C4-2B (cell line): Measurements from ENCODE around the gene NPFF.

ENCODE experiments used
- H3K27ac ChIP-seq: fragments of 450-650 bp; 2 replicates; pipeline ENCODE4 v1.5.1; 2017
- ZFX ChIP-seq: fragments of 450-650 bp; IDR thresholded peaks from 2 replicates; pipeline ENCODE4 v1.6.1; 2017
- TF ChIP-seq, protein P1 (sequence below): fragments of 450-650 bp; conservative IDR thresholded peaks from 2 replicates; pipeline ENCODE4 v1.5.1; 2017; ENCODE audit warnings: mild to moderate bottlenecking

NPFF gene

DNA sequence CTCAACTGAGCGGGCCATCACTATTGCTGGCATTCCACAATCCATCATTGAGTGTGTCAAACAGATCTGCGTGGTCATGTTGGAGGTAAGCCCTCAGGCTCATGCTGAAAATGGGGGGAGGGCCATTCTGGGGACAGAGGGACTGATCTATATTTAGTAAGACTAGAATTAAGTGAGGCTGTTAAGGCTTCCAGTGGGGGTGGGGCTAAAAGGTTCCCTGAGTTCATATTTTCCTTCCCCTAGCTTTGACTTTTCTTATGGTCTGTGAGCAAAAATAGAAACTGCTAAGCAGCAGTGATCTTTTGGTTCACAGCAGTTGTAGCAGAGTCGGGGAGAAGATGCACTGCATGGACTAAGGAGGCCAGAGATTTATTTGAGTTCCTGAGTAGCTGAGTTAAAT lies 46.2 kb downstream of the NPFF start:
- TF ChIP-seq ZFX: no peak
- TF ChIP-seq, protein P1, sequence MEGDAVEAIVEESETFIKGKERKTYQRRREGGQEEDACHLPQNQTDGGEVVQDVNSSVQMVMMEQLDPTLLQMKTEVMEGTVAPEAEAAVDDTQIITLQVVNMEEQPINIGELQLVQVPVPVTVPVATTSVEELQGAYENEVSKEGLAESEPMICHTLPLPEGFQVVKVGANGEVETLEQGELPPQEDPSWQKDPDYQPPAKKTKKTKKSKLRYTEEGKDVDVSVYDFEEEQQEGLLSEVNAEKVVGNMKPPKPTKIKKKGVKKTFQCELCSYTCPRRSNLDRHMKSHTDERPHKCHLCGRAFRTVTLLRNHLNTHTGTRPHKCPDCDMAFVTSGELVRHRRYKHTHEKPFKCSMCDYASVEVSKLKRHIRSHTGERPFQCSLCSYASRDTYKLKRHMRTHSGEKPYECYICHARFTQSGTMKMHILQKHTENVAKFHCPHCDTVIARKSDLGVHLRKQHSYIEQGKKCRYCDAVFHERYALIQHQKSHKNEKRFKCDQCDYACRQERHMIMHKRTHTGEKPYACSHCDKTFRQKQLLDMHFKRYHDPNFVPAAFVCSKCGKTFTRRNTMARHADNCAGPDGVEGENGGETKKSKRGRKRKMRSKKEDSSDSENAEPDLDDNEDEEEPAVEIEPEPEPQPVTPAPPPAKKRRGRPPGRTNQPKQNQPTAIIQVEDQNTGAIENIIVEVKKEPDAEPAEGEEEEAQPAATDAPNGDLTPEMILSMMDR: no peak
- H3K27ac ChIP-seq: no peak overlapping the region

- TF ChIP-seq, protein P1: no peak
- TF ChIP-seq ZFX: no peak
- H3K27ac ChIP-seq: no peak overlapping the region
Observed at GRCh38 chr12:53459097-53459496, 48.2 kb downstream of the NPFF start.
